OCI-LY3 (cell line): ENCODE results near the gene ADAMTS15.

Experiments
- CTCF ChIP-seq: fragments of 200-600, 300-600 bp; sonication (generic); IDR thresholded peaks from 2 replicates; pipeline ENCODE4 v1.5.1; 2014; ENCODE audit warnings: antibody characterized with exemption, low read length, low read depth
- EZH2phosphoT487 ChIP-seq: fragments of 200-600 bp; shearing (Covaris generic); IDR thresholded peaks from 2 replicates; pipeline ENCODE4 v1.6.1; 2018; ENCODE audit warnings: antibody characterized with exemption, mixed run types, low read depth

GRCh38 chr11:130416906-130417305 lies 31.5 kb upstream of the ADAMTS15 start:
- no peak for TF ChIP-seq CTCF
- no peak for TF ChIP-seq EZH2phosphoT487
